Adrenal gland (tissue), 5 donors: ENCODE data around the gene NEK8.

Experiments
- CTCF ChIP-seq, 6 experiments: fragments of 450-650 bp in 4 of 6; fragments of 200-600 bp in 2 of 6; sonication (generic) in 1 of 6; IDR thresholded peaks; 1 replicate in 5 of 6; 2 replicates in 1 of 6; pipeline versions ENCODE4 v1.5.1 to v1.8.0; 2016 to 2021; ENCODE audit warnings: antibody characterized with exemption in 6 of 6, mild to moderate bottlenecking in 2 of 6, moderate library complexity in 1 of 6
- POLR2A ChIP-seq, 2 donors: fragments of 450-650 bp; IDR thresholded peaks; one replicate each; pipeline ENCODE4 v1.6.1; 2017; ENCODE audit warnings: antibody characterized with exemption in 2 of 2, mild to moderate bottlenecking in 2 of 2, moderate library complexity in 1 of 2
- donor health status: DM: no; HTN: no; CAD: no.

- TF ChIP-seq CTCF (IDR thresholded peaks at IDR 0.05) (no peak), POLR2A (IDR thresholded peaks at IDR 0.05) (no peak)
These were observed 40.1 kb upstream of the NEK8 start for GRCh38 chr17:28688481-28688880.
